ENCODE results near the gene CRB2.

DNA sequence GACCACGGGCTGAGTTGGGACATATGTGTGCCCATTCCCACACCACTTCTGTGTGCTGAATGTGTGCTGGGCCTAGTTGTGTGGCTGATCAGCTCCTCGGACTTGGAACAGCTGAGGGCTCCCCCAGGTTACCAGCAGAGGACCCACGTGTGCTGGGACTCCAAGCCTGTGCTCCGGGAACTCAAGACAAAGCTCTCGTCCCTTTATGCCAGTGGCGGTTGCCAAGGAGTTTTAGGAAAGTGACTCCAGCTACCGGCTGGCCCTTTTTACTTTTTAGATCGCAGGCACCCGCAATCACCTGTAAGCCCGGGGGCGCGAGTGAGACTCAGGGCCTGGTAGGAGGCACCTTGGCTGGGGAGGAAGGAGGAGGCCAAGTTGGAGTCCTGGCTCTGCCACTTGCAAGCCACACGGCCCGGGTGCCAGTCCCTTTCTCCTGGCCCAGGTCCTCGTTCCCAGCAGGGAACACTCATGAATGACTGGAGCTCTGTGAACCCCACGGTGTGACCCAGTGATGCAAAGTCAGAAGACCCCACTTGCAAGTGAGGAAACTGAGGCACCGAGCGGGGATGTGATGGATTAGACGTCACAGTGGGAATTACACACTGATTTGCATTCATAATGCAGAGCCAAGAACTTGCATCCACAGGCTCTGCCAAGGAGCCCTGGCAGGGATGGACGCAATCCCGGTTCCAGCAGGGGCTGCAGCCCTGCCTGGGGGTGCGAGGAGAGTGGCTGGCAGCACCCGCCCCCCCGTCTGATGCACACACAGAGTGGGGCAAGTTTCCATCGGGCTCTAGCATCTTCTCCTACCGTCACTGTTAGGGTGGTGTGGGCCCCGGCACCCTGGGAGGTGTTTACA lies 26.9 kb downstream of the CRB2 start:
- TF ChIP-seq BHLHE40 (IDR thresholded peaks at IDR 0.05; ENCODE audit: low read length) (no peak), CEBPG (CRISPR knock-in tag; IDR thresholded peaks at IDR 0.05) (no peak)
